Spleen (tissue), 11 donors: ENCODE results near the gene WDFY4. TPM values are rescaled to one million over a fixed set of nuclear protein-coding genes. Genes with fewer than 3 reads are reported as not detected.

Source experiments
- DNase-seq: peaks from one replicate; pipeline ENCODE4 v3.0.0-alpha.2; 2020
- H3K27ac ChIP-seq, 8 donors: fragments of 200-600 bp; sonication (generic) in 7 of 8; 1 replicate in 4 of 8; 2 replicates in 4 of 8; pipeline versions ENCODE4 v1.5.0 to v1.8.0; 2016 to 2021; ENCODE audit warnings: inconsistent platforms in 4 of 8, mild to moderate bottlenecking in 4 of 8, moderate library complexity in 1 of 8
- H3K27me3 ChIP-seq, 7 donors: fragments of 200-600 bp; sonication (generic) in 6 of 7; replicated peaks in 1 of 7; 1 replicate in 4 of 7; 2 replicates in 3 of 7; pipeline versions ENCODE4 v1.5.0 to v1.8.0; 2016 to 2021; ENCODE audit warnings: inconsistent platforms in 3 of 7, mild to moderate bottlenecking in 1 of 7
- H3K36me3 ChIP-seq, 6 donors: fragments of 200-600 bp; sonication (generic) in 5 of 6; 1 replicate in 4 of 6; 2 replicates in 2 of 6; pipeline versions ENCODE4 v1.5.0 to v1.8.0; 2016 to 2021; ENCODE audit warnings: inconsistent platforms in 2 of 6
- H3K4me1 ChIP-seq, 6 donors: fragments of 200-600 bp; sonication (generic) in 5 of 6; 1 replicate in 3 of 6; 2 replicates in 3 of 6; pipeline versions ENCODE4 v1.5.0 to v1.8.0; 2016 to 2021; ENCODE audit warnings: inconsistent platforms in 3 of 6
- H3K4me3 ChIP-seq, 8 donors: fragments of 200-600 bp; sonication (generic) in 7 of 8; 1 replicate in 4 of 8; 2 replicates in 4 of 8; pipeline versions ENCODE4 v1.5.0 to v1.8.0; 2016 to 2021; ENCODE audit warnings: inconsistent platforms in 4 of 8, mild to moderate bottlenecking in 4 of 8, moderate library complexity in 2 of 8
- H3K9me3 ChIP-seq, 8 donors: fragments of 200-600 bp; sonication (generic) in 7 of 8; 1 replicate in 4 of 8; 2 replicates in 4 of 8; pipeline versions ENCODE4 v1.5.0 to v1.8.0; 2016 to 2021; ENCODE audit warnings: inconsistent platforms in 4 of 8
- POLR2A ChIP-seq, 3 donors: fragments of 450-650 bp; IDR thresholded peaks; one replicate each; pipeline ENCODE4 v1.5.1; 2017; ENCODE audit warnings: antibody characterized with exemption in 3 of 3, mild to moderate bottlenecking in 1 of 3
- POLR2AphosphoS5 ChIP-seq, 3 donors: sonication (generic); formaldehyde crosslinking; IDR thresholded peaks; one replicate each; pipeline ENCODE4 v1.5.1; 2017; ENCODE audit warnings: antibody characterized with exemption in 3 of 3
- WGBS, 5 donors: extraction: QIAGEN DNeasy Blood & Tissue Kit in 3 of 5; methylation state at CpG; one replicate each; pipeline versions ENCODE4 v1.1.5 to v1.1.7; 2013 to 2018; 5-methylcytosine and 5-hydroxymethylcytosine counted together
- intact Hi-C: fragments of 100-400 bp; cut with DNase I; formaldehyde crosslinking; loops from one replicate; pipeline ENCODE4 v1.15.0; 2023; ENCODE audit warnings: low total_unique reads
- polyA plus RNA-seq, 3 donors: library from polyadenylated mRNA; stranded (reverse); fragments of 200-250 nt; gene quantifications; one replicate each; pipeline ENCODE4 v1.2.1, GENCODE V29; 2013
- total RNA-seq, 7 donors: library from RNA; depleted of rRNA in 3 of 7; stranded (reverse); fragments of >200 nt in 3 of 7; fragmentation: NEBNext Ultra II Directional in 4 of 7; extraction: Animal tissue kit (Norgen Biotek cat#: 25700) in 4 of 7; gene quantifications; one replicate each; pipeline versions ENCODE4 v1.1.0 to v1.2.1, GENCODE V29; 2016 to 2021
- TF ChIP-seq, protein P1 (sequence below), 11 experiments: fragments of 200-600 bp in 7 of 11; fragments of 450-650 bp in 4 of 11; sonication (generic) in 4 of 11; IDR thresholded peaks in 8 of 11; conservative IDR thresholded peaks in 3 of 11; 1 replicate in 7 of 11; 2 replicates in 4 of 11; pipeline versions ENCODE4 v1.4.0 to v1.8.0; 2016 to 2021; ENCODE audit warnings: antibody characterized with exemption in 11 of 11, inconsistent platforms in 4 of 11, mild to moderate bottlenecking in 1 of 11
- donor health status: healthy with polysubstance abuse.
- donor health status: DM: no; HTN: no; CAD: no; lungs with moderate emphysema.
- donor health status: DM: no; HTN: no; CAD: no.
- donor health status: Bipolar disorder and iron deficiency.
- donor health status: healthy.
- donor health status: DM: no; HTN: no; CAD: no.
- donor health status: DM: yes; HTN: yes; CAD: no.

Gene WDFY4
- total and polyA plus RNA-seq, 10 donors = 31.7 to 120 (median 88.9) TPM

DNA sequence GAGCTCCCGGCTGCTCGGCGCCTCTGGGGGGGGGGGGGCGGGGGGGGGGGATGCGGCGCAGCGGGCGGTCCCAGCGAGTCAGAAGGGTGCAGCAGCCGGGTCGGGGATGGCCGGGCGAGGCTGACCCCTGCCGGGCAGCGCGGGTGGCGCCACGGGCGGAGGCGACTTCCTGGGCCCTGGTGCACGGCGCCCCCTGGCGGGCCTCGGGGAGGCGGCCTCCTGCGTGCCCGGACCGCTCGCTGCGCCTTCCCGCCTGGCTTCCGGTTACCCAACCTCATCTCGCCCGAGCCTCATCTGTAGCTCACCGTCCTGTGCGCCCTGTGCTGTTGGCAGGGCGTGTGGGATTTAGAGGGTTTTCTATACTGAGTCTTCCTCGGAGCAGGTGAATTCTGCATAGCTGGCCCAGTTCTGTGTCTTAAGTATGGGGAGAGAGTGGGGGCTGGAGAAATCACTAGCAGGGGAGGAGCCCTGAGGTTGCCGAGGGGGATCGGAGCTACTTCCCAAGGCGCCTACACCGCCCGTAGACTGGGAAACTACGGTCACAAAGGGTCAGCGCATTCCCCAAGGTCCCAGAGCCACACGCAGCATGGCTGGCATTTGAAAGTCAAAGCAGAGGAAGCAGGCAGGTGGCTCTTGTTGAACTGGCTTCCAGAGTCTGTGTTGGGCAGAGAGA, 28.3 kb upstream of the WDFY4 start:
- peak; percentile 99 for DNase-seq
- Histone ChIP-seq H3K27ac (peak overlapping the region in 1 of 8 donors; percentile 26), H3K4me1 (peaks cover 11 to 58% (median 31%) of the 10 kb centered on the region in 6 donors), H3K36me3 (no peaks in the 10 kb centered on the region), H3K27me3 (peaks cover 0 to 57% (median 8%) of the 10 kb centered on the region in 7 donors), H3K4me3 (peak overlapping the region in 7 of 8 donors; percentile 19 to 70 (median 44)), H3K9me3 (no peaks in the 10 kb centered on the region)
- TF ChIP-seq POLR2A (IDR thresholded peaks at IDR 0.05) (no peak), POLR2AphosphoS5 (IDR thresholded peaks at IDR 0.05) (peak; percentile 37 to 76 (median 61))
- TF ChIP-seq, protein P1, sequence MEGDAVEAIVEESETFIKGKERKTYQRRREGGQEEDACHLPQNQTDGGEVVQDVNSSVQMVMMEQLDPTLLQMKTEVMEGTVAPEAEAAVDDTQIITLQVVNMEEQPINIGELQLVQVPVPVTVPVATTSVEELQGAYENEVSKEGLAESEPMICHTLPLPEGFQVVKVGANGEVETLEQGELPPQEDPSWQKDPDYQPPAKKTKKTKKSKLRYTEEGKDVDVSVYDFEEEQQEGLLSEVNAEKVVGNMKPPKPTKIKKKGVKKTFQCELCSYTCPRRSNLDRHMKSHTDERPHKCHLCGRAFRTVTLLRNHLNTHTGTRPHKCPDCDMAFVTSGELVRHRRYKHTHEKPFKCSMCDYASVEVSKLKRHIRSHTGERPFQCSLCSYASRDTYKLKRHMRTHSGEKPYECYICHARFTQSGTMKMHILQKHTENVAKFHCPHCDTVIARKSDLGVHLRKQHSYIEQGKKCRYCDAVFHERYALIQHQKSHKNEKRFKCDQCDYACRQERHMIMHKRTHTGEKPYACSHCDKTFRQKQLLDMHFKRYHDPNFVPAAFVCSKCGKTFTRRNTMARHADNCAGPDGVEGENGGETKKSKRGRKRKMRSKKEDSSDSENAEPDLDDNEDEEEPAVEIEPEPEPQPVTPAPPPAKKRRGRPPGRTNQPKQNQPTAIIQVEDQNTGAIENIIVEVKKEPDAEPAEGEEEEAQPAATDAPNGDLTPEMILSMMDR (IDR thresholded peaks at IDR 0.05 in 8 of 11, conservative IDR thresholded peaks at IDR 0.05 in 3 of 11) = peak; percentile 71 to 100 (median 98)
- WGBS, 5 donors = 0 to 3% (median 1%) methylated on average over 17 to 45 of the region's 46 CpGs
- intact Hi-C loops = loop anchor here (2.0 to 5.0 kb wide), 3 partner anchors 102 to 861 kb away; no protein-coding TSS in a partner anchor

DNA sequence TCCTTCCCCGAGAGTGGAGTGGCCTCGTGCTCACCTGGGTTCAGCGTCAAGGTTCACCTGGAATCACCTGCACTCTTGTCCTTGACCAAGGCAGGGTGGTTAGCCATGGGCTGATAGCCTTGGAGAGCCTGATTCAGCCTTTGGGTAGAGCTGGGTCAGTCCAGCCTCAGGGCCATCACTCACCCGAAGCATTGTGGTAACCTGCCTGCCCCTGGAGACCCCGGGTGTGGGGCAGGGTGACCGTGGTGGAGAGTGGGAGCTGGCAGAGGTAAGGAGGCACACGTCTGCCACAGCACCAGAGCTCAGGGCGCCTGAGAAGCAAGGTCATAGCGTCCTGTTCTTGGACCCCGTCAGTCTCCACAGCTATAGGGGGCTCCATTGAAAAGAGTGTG, 27.8 kb upstream of the WDFY4 start:
- WGBS, 5 donors = 43 to 62% (median 54%) methylated on average over 7 to 10 of the region's 10 CpGs
- H3K9me3 ChIP-seq = no peaks in the 10 kb centered on the region
- H3K27ac ChIP-seq = no peak overlapping the region
- peaks cover 0 to 52% (median 8%) of the 10 kb centered on the region in 7 donors for H3K27me3 ChIP-seq
- peak; percentile 78 for DNase-seq
- intact Hi-C loops = loop anchor here (2.0 to 5.0 kb wide), 3 partner anchors 102 to 860 kb away; no protein-coding TSS in a partner anchor
- TF ChIP-seq POLR2AphosphoS5 (IDR thresholded peaks at IDR 0.05) (no peak), POLR2A (IDR thresholded peaks at IDR 0.05) (no peak)
- TF ChIP-seq, protein P1 (IDR thresholded peaks at IDR 0.05 in 8 of 11, conservative IDR thresholded peaks at IDR 0.05 in 3 of 11) = no peak
- peaks cover 11 to 57% (median 29%) of the 10 kb centered on the region in 6 donors for H3K4me1 ChIP-seq
- H3K36me3 ChIP-seq = no peaks in the 10 kb centered on the region
- peak overlapping the region in 3 of 8 donors; percentile 33 to 70 (median 44) for H3K4me3 ChIP-seq

DNA sequence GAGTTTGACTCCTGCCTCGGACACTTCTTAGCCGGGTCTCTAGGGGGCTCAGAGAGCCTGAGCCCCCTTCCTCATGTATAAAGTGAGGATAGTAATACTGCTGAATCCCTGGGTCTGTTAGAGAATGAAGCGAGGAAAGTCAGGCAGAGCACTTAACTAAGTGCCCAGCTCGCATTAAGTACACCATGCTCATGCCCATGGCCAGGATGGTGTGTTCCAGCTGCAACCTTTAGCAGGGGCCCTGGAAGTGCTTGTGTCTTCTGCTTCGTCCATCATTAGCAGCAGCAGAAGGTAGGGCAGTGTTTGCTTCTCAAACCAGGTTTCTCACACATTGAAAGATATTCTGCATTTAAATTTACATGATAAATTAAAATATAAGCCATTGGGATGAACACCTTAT, 27.3 kb upstream of the WDFY4 start:
- TF ChIP-seq POLR2A (IDR thresholded peaks at IDR 0.05) (no peak), POLR2AphosphoS5 (IDR thresholded peaks at IDR 0.05) (no peak)
- TF ChIP-seq, protein P1 (IDR thresholded peaks at IDR 0.05 in 8 of 11, conservative IDR thresholded peaks at IDR 0.05 in 3 of 11) = no peak
- 53 to 69% (median 66%) methylated on average over 4 to 5 of the region's 5 CpGs for WGBS, 5 donors
- Histone ChIP-seq H3K27me3 (peaks cover 0 to 50% (median 8%) of the 10 kb centered on the region in 7 donors), H3K4me1 (peaks cover 11 to 52% (median 26%) of the 10 kb centered on the region in 6 donors), H3K27ac (no peak overlapping the region), H3K36me3 (no peaks in the 10 kb centered on the region), H3K9me3 (no peaks in the 10 kb centered on the region), H3K4me3 (no peak overlapping the region)
- DNase-seq = no peak
- intact Hi-C loops = loop anchor here (2.0 to 5.0 kb wide), 3 partner anchors 103 to 860 kb away; no protein-coding TSS in a partner anchor
